ENCODE data around the gene FOXL3. TPM values are rescaled to one million over a fixed set of nuclear protein-coding genes. Genes with fewer than 3 reads are reported as not detected.

The FOXL3 gene
- polyA plus RNA-seq, 3 donors, result not detected

- H3K79me2 ChIP-seq (ENCODE audit: insufficient read depth, low read length), result no peaks in the 10 kb centered on the region
- no peak for DNase-seq
- intact Hi-C loops (cut with micrococcal nuclease), result no loop called here
- peaks cover 2 to 15% (median 2%) of the 10 kb centered on the region in 3 donors for H3K27me3 Mint-ChIP-seq (ENCODE audit: low read depth in 3 of 3)
- H3K4me3 Mint-ChIP-seq, result no peak overlapping the region
- no peak overlapping the region for H3K4me3 ChIP-seq (replicated peaks in 1 of 3; ENCODE audit: low read depth in 2 of 3, low read length in 3 of 3)
- H3K36me3 ChIP-seq (replicated peaks in 1 of 2; ENCODE audit: control insufficient read depth in 1 of 2, insufficient read depth in 2 of 2, low read length in 2 of 2), result peaks cover 3 to 10% of the 10 kb centered on the region in 2 donors
- no peak overlapping the region for H2AFZ ChIP-seq (ENCODE audit: insufficient read depth, low read depth, low read length, poor library complexity, severe bottlenecking)
- H3K27ac ChIP-seq (ENCODE audit: low read depth in 1 of 2, low read length in 2 of 2), result no peak overlapping the region
- 89% methylated on average over 20 of the region's 25 CpGs for WGBS (ENCODE audit: insufficient coverage)
- no peaks in the 10 kb centered on the region for H4K20me1 ChIP-seq (ENCODE audit: insufficient read depth, low read length)
- peaks cover 11 to 15% of the 10 kb centered on the region in 2 donors for H3K4me1 ChIP-seq (ENCODE audit: control insufficient read depth in 1 of 2, insufficient read depth in 2 of 2, low read length in 2 of 2)
- no peak overlapping the region for H3K4me2 ChIP-seq (replicated peaks; ENCODE audit: extremely low read depth, low read length, poor library complexity, severe bottlenecking)
- H3K36me3 Mint-ChIP-seq, result peaks cover 2 to 15% of the 10 kb centered on the region in 2 donors
- no peak overlapping the region for H3K9ac ChIP-seq (ENCODE audit: insufficient read depth, low read length, poor library complexity, severe bottlenecking)
- H3K9me3 ChIP-seq (replicated peaks in 1 of 2; ENCODE audit: control insufficient read depth in 1 of 2, insufficient read depth in 1 of 2, low read length in 2 of 2), result peaks cover 31 to 59% of the 10 kb centered on the region in 2 donors
- no peaks in the 10 kb centered on the region for H3K27me3 ChIP-seq (ENCODE audit: control insufficient read depth in 2 of 2, insufficient read depth in 2 of 2, low read length in 2 of 2)
- peaks cover 5% of the 10 kb centered on the region for H3K4me1 Mint-ChIP-seq
- H3K27ac Mint-ChIP-seq, result no peak overlapping the region
- H3K9me3 Mint-ChIP-seq, result peaks cover 34 to 51% (median 41%) of the 10 kb centered on the region in 7 donors
- TF ChIP-seq CTCF (IDR thresholded peaks at IDR 0.05), result no peak
These were observed 24.6 kb upstream of the FOXL3 start for GRCh38 chr7:265192-265997.

- H3K36me3 Mint-ChIP-seq, result peaks cover 0 to 12% of the 10 kb centered on the region in 2 donors
- H3K36me3 ChIP-seq (replicated peaks in 1 of 2; ENCODE audit: control insufficient read depth in 1 of 2, insufficient read depth in 2 of 2, low read length in 2 of 2), result peaks cover 0 to 2% of the 10 kb centered on the region in 2 donors
- no peak overlapping the region for H3K4me3 Mint-ChIP-seq
- no peaks in the 10 kb centered on the region for H3K79me2 ChIP-seq (ENCODE audit: insufficient read depth, low read length)
- H3K4me1 Mint-ChIP-seq, result peaks cover 5% of the 10 kb centered on the region
- no peaks in the 10 kb centered on the region for H3K27me3 ChIP-seq (ENCODE audit: control insufficient read depth in 2 of 2, insufficient read depth in 2 of 2, low read length in 2 of 2)
- H4K20me1 ChIP-seq (ENCODE audit: insufficient read depth, low read length), result no peaks in the 10 kb centered on the region
- intact Hi-C loops (cut with micrococcal nuclease), result no loop called here
- DNase-seq, result no peak
- no peak overlapping the region for H2AFZ ChIP-seq (ENCODE audit: insufficient read depth, low read depth, low read length, poor library complexity, severe bottlenecking)
- WGBS (ENCODE audit: insufficient coverage), result 94% methylated on average over 19 of the region's 22 CpGs
- H3K9ac ChIP-seq (ENCODE audit: insufficient read depth, low read length, poor library complexity, severe bottlenecking), result no peak overlapping the region
- H3K27ac ChIP-seq (ENCODE audit: low read depth in 1 of 2, low read length in 2 of 2), result no peak overlapping the region
- H3K4me3 ChIP-seq (replicated peaks in 1 of 3; ENCODE audit: low read depth in 2 of 3, low read length in 3 of 3), result no peak overlapping the region
- H3K9me3 Mint-ChIP-seq, result peaks cover 30 to 44% (median 38%) of the 10 kb centered on the region in 7 donors
- TF ChIP-seq CTCF (IDR thresholded peaks at IDR 0.05), result no peak
- H3K4me2 ChIP-seq (replicated peaks; ENCODE audit: extremely low read depth, low read length, poor library complexity, severe bottlenecking), result no peak overlapping the region
- H3K27me3 Mint-ChIP-seq (ENCODE audit: low read depth in 3 of 3), result peaks cover 2 to 17% (median 2%) of the 10 kb centered on the region in 3 donors
- peaks cover 23 to 53% of the 10 kb centered on the region in 2 donors for H3K9me3 ChIP-seq (replicated peaks in 1 of 2; ENCODE audit: control insufficient read depth in 1 of 2, insufficient read depth in 1 of 2, low read length in 2 of 2)
- H3K27ac Mint-ChIP-seq, result no peak overlapping the region
- H3K4me1 ChIP-seq (ENCODE audit: control insufficient read depth in 1 of 2, insufficient read depth in 2 of 2, low read length in 2 of 2), result peaks cover 11 to 15% of the 10 kb centered on the region in 2 donors
These were observed 23.7 kb upstream of the FOXL3 start for GRCh38 chr7:265998-266850.
